ENCODE data around the gene MPPED2. TPM values are rescaled to one million over a fixed set of nuclear protein-coding genes. Genes with fewer than 3 reads are reported as not detected.

MPPED2 gene
- polyA plus RNA-seq, 5 donors = 2.3 to 5.2 (median 4.3) TPM

DNA sequence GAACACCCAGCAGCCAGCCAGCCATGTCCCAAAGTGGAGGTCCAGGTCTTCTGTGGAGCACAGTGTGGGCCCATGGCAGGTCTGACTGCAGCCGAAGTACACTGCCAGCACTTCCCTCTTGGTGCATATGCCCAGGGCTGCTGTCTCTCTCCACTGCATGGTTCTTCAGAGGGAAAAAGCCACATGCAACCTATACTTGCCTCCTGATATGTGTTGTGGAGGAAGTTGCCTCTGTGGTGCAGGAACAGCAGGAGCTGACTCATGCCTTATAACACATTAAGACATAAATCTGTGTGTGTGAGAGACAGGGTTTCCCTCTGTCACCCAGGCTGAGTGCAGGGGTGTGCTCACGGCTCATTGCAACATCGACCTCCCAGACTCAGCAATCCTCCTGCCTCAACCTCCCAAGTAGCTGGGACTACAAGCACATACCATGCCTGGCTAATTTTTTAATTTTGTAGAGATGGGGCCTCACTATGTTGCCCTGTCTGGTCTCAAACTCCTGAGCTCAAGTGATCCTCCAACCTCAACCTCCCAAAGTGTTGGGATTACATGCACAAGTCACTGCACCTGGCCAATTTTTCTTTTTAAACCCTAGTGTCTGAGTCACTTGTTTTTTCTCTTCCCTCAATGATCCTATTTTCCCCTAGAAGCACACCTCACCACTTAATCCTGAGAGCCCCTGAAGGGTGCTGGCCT, 98.8 kb downstream of the MPPED2 start:
- no peak for DNase-seq

GRCh38 chr11:30485756-30486155, 100.4 kb downstream of the MPPED2 start:
- DNase-seq = no peak

- no peak for DNase-seq
Observed at GRCh38 chr11:30485222-30485621, 100.9 kb downstream of the MPPED2 start.

- no peak for DNase-seq
Observed at GRCh38 chr11:30483056-30483455, 103.1 kb downstream of the MPPED2 start.

GRCh38 chr11:30481796-30482195, 104.4 kb downstream of the MPPED2 start:
- no peak for DNase-seq

DNA sequence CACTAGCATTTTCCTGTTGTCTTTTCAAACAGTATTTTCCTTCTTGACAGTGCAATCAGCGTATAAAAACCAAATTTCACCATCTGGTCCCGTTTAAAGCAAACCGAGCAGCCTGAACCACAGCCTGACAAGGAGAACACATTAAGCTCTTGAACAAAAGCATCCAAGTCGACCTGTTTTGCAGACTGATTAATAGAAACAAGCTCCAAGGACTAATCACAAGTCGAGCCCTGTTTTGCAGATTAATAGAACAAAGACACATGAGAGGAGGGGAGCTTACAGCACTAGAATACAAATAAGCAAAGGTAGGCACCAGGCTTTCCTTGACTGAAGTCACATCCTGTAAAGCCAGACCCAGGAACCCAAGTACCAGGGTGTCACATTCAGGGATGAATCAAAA, 104.8 kb downstream of the MPPED2 start:
- DNase-seq = no peak

- no peak for DNase-seq
Observed at GRCh38 chr11:30479899-30480298, 106.3 kb downstream of the MPPED2 start.

DNA sequence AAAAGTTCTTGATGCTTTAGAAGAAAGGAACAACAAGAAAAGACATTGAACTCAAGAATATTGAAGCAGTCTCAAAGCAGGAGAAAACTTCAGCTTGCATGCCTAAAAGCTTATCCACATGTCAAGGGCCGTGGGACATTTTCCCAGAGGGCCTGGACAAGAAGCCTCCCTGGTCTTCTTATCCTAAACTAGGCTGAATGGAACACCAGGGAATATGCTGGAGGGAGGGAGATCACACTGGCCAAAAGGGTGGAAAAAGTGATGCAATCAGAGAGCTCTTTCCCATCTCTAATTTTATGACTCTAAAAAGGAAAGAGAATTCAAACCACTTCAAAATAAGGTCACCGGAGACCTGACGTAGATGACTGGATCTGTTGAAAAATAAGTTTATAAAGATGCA, 107.2 kb downstream of the MPPED2 start:
- peak in 1 of 2 donors; percentile 42 for DNase-seq

DNA sequence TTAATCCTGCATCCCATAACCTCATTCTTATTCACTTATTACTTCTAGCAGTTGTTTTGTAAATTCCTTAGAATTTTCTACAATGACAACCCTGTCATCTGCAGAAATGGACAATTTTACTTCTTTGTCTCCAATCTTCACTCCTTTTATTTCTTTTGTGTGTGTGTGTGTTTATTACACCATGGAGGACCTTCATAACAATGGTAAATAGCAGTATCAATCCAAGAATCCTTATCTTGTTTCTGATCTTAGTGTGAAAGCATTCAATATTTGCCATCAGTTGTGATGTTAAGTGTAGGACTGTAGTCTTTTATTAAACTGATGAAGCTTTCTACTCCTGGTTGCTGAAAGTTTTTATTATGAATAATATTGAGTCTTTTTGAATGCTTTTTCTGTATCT, 109.1 kb downstream of the MPPED2 start:
- no peak for DNase-seq

- DNase-seq = no peak
Observed at GRCh38 chr11:30474151-30474954, 111.8 kb downstream of the MPPED2 start.

DNA sequence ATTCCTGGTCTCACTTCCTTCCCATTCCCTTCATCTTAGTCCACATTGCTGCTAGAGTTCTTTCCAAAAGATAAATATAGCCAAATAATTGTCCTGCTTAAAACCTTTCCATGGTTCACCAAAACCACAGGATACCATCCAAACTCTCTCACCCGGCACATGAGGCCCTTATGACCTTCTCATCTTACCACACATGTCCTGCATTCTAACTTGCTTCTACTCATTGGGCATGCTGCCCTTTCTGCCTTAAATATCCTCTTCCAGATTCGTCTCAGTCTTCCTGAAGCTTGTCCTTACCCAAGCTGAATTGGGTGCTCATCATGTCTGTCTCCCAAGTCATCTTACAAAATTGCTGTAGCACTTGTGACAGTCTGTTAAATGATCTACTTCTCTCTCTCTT, 114.9 kb downstream of the MPPED2 start:
- DNase-seq = no peak

- no peak for DNase-seq
Observed at GRCh38 chr11:30468881-30469280, 117.3 kb downstream of the MPPED2 start.

DNA sequence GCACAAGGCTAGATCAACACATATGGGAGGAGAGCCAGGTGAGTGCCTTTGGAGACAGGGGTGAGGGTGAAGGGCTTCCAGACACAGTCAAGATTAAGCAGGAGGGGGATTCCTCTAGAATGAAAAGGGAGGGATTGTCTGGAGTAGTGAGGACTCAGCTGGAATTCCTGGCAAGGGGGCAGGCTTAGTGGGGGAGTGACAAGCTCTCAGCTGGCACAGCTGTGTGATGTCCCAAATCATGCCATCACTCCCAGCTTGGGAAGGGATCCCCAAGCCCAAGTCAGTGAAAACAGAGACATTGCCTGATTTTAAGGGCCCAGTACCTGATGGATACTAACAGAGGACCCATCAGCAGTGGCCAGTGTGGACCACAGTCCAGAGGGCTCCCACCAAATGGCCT, 119.0 kb downstream of the MPPED2 start:
- DNase-seq = no peak

DNA sequence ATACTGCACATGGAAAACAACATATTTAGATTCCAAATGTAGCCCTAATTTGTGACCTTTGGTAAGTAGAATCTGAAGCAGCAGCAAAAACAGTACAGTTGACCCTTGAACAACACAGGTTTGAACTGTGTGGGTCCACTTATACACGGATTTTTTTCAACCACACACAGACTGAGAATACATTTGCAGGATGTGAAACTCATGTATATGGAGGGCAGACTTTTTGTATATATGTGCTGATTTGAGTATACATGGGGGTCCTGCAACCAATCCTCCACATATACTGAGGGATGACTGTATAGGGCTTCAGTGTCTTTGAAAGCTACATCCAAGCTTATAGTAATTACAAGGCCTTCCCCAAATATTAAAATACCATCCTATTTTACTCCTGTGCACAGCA, 120.5 kb downstream of the MPPED2 start:
- no peak for DNase-seq

DNA sequence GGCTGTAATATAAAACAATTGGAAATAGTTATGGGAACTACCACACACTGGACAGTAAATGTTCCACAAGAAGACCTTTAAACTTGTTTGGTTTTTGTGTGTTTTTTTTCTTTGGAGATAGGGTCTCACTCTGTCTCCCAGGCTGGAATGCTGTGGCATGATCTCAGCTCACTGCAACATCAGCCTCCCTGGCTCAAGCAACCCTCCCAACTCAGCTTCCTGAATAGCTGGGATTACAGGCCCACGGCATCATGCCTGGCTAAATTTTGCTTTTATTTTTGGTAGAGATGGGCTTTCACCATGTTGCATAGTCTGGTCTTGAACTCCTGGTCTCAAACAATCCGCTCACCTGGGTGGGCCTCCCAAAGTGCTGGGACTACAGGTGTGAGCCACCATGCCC, 121.0 kb downstream of the MPPED2 start:
- DNase-seq = no peak

DNA sequence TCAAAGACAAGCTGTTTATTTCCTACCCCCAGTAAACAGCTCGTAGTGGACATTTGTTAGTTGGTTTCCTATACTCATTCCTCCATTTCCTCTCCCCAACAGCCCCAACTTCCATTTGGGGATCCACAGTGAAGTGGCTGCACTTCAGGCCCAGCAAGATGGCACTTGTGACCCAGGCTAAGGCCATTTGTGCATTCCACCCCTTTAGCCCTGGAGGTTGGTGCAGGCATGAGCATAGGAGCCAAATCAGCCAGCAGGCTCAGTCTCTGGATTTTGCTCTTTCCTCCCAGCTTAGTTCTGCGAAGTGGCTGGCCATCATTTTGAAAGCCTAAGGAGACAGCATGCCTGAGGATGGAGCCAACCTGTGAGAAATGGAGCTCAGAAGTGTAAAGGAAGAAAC, 122.9 kb downstream of the MPPED2 start:
- no peak for DNase-seq

GRCh38 chr11:30462421-30462820, 123.7 kb downstream of the MPPED2 start:
- DNase-seq = no peak

- no peak for DNase-seq
Observed at GRCh38 chr11:30459821-30460220, 126.3 kb downstream of the MPPED2 start.

DNA sequence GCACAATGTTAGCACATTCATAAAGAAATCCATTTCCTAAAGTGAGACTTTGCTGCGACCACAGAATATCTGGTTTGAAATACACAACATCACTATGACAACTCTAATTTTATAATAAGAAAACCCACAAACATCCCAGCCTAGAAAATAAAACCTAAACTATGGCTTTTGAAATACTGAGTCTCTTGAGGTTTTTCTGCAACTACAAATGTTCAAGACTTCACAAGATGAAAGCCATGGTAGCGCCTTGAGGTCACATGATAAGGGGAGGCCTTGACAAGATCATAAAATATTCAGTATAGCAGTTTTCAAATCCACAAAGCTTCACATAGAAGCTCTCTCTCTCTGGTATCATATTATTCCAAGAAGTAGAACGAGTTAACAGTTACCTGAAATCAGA, 126.8 kb downstream of the MPPED2 start:
- no peak for DNase-seq

GRCh38 chr11:30458541-30458940, 127.6 kb downstream of the MPPED2 start:
- no peak for DNase-seq

GRCh38 chr11:30457087-30457486, 129.1 kb downstream of the MPPED2 start:
- no peak for DNase-seq

- DNase-seq = no peak
Observed at GRCh38 chr11:30455025-30455424, 131.1 kb downstream of the MPPED2 start.

- DNase-seq = no peak
Observed at GRCh38 chr11:30454541-30454940, 131.6 kb downstream of the MPPED2 start.

DNA sequence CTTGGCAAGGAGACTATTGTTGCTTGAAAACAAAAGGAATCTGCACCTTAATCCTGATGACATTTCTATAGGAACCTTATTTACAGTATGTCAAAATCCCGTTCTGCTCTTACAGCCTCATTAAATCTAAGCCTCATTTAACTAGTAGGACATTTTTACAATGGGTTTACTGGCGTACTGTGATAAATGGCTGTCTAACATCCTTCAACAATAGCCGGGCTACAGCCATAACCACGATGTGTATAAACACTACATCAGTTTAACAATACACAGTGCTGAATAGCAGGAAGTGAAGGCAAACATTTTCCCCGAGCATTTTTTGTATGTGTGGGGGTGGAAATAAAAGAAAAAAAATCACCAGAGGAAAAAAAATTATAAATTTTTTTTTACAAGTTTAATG, 132.0 kb downstream of the MPPED2 start:
- no peak for DNase-seq

All from right lung (tissue), 5 donors.